ENCODE results near the gene RBM33. TPM values are rescaled to one million over a fixed set of nuclear protein-coding genes. Genes with fewer than 3 reads are reported as not detected.

Gene RBM33
- total RNA-seq, 1 donor from 2014 or later, result 25.0 TPM

DNA sequence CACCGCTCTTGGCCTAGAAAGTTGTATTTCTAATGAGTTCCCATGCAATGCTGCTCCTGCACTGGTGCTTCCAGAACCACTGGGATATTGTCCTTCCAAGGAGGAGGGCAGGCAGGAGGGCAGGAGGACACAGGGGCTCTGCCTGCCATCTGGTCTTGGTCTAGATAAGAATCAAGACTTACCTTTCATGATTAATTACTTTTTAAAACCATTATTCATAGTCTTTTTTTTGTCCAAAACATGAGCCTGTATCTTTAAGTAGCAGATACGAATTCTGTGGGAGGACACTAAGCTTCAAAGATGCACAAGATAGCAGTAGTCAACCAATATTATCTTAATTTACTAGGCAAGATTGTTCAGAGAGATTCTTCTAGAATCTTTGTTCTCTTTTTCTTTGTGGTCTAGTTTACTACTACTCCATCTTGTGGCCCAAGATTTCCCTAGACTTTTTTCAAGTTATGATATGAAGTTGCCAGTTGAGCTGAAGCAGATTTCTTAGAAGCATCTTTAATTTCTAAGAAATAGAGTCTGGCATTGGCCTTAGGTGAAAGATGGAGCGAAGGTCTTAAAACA, 57.6 kb downstream of the RBM33 start:
- DNase-seq (ENCODE audit: low read depth), result no peak
- Histone ChIP-seq H3K4me3 (ENCODE audit: low read depth, low read length) (no peak overlapping the region), H3K36me3 (ENCODE audit: control insufficient read depth, insufficient read depth, low read length) (no peaks in the 10 kb centered on the region), H3K27me3 (ENCODE audit: control insufficient read depth, insufficient read depth, low read length) (no peaks in the 10 kb centered on the region)
- TF ChIP-seq, protein P1, sequence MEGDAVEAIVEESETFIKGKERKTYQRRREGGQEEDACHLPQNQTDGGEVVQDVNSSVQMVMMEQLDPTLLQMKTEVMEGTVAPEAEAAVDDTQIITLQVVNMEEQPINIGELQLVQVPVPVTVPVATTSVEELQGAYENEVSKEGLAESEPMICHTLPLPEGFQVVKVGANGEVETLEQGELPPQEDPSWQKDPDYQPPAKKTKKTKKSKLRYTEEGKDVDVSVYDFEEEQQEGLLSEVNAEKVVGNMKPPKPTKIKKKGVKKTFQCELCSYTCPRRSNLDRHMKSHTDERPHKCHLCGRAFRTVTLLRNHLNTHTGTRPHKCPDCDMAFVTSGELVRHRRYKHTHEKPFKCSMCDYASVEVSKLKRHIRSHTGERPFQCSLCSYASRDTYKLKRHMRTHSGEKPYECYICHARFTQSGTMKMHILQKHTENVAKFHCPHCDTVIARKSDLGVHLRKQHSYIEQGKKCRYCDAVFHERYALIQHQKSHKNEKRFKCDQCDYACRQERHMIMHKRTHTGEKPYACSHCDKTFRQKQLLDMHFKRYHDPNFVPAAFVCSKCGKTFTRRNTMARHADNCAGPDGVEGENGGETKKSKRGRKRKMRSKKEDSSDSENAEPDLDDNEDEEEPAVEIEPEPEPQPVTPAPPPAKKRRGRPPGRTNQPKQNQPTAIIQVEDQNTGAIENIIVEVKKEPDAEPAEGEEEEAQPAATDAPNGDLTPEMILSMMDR (IDR thresholded peaks at IDR 0.05; ENCODE audit: insufficient read depth, low read length, poor library complexity, severe bottlenecking), result no peak

DNA sequence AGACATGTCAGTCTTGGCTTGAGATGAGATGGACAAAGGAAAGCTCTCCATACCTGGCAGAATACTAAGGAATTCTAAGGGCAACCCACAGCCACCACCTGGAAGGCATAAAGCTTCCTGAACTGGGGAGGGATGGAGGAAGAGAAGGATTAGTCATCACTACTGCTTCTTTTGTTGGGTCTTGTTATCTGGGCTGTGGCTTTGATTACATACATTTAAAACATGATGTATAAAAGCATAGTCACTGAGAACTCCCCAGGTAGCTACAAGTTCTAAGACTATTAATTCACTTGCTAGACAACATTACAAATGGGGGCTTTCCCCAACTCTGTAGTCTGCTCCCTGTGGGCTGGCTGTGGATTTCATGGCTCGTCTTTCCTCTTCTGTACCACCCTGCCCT, 58.2 kb downstream of the RBM33 start:
- no peaks in the 10 kb centered on the region for H3K27me3 ChIP-seq (ENCODE audit: control insufficient read depth, insufficient read depth, low read length)
- no peaks in the 10 kb centered on the region for H3K36me3 ChIP-seq (ENCODE audit: control insufficient read depth, insufficient read depth, low read length)
- H3K4me3 ChIP-seq (ENCODE audit: low read depth, low read length), result no peak overlapping the region
- TF ChIP-seq, protein P1 (IDR thresholded peaks at IDR 0.05; ENCODE audit: insufficient read depth, low read length, poor library complexity, severe bottlenecking), result no peak
- peak; percentile 9 for DNase-seq (ENCODE audit: low read depth)

DNA sequence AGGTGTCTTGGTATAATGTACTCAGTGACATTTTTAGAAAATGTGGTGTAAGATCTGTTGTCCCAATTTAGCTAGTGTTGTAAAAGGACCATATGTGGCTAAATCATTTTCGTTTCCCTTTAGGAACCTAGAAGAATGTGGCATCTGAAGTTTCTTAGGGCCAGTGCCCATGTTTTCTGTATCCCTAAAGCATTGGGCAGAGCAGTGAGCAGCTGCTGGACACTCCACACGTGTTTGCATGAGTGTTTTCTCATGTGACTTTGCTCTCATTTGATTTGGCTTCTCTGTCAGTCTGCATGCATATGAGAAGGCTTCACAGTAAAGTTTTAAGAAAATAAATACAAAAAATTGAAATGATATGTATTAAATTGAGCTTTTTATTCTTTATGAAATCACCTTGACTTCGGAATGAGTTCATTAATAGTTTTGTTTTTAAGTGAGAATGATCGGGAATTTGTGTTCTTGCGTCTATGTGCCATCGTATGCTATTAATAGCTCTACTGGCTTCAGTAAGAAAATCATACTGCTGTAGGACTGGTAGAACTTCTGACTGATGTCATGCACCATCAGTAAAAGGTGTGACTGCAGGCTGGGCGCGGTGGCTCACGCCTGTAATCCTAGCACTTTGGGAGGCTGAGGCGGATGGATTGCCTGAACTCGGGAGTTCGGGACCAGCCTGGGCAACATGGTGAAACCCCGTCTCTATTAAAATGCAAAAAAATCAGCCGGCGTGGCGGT, 61.3 kb downstream of the RBM33 start:
- H3K27me3 ChIP-seq (ENCODE audit: control insufficient read depth, insufficient read depth, low read length), result no peaks in the 10 kb centered on the region
- no peaks in the 10 kb centered on the region for H3K36me3 ChIP-seq (ENCODE audit: control insufficient read depth, insufficient read depth, low read length)
- TF ChIP-seq, protein P1 (IDR thresholded peaks at IDR 0.05; ENCODE audit: insufficient read depth, low read length, poor library complexity, severe bottlenecking), result no peak
- H3K4me3 ChIP-seq (ENCODE audit: low read depth, low read length), result no peak overlapping the region
- DNase-seq (ENCODE audit: low read depth), result no peak

DNA sequence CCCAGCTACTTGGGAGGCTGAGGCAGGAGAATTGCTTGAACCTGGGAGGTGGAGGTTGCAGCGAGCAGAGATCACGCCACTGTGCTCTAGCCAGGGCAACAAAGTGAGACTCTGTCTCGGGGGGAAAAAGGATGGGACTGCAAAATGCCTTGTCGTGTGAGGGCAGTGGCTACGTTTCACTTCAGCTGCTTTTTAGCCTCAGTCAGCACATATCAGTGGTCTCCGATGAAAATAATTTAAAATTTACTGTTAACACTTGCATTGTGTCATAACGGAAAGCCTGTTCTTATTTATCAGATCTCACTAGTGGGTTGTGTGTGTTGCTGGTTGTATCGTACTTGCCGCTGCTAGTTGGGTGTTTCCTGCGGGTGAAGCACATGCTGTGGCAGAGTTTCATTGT, 61.9 kb downstream of the RBM33 start:
- H3K4me3 ChIP-seq (ENCODE audit: low read depth, low read length), result no peak overlapping the region
- H3K36me3 ChIP-seq (ENCODE audit: control insufficient read depth, insufficient read depth, low read length), result no peaks in the 10 kb centered on the region
- no peaks in the 10 kb centered on the region for H3K27me3 ChIP-seq (ENCODE audit: control insufficient read depth, insufficient read depth, low read length)
- DNase-seq (ENCODE audit: low read depth), result no peak
- TF ChIP-seq, protein P1 (IDR thresholded peaks at IDR 0.05; ENCODE audit: insufficient read depth, low read length, poor library complexity, severe bottlenecking), result no peak

DNA sequence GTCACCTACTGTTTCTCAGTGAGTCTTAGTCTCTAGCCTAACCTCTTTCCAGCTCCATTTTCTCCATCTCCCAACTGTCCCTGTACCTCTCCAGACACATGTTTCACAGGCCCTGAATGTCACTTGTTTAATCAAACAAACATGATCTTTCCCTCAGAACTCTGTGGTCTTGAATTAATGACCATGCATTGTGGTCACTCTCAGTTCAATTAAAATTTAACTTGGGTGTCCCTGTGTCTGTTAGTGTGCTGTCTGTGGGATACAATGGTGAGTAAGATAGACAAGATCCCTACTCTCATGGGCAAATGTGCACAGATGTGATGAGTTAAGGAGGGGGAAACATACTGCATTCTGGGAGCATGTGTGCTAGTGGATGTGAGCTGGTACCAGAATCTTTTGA, 65.0 kb downstream of the RBM33 start:
- Histone ChIP-seq H3K4me3 (ENCODE audit: low read depth, low read length) (no peak overlapping the region), H3K36me3 (ENCODE audit: control insufficient read depth, insufficient read depth, low read length) (no peaks in the 10 kb centered on the region), H3K27me3 (ENCODE audit: control insufficient read depth, insufficient read depth, low read length) (no peaks in the 10 kb centered on the region)
- TF ChIP-seq, protein P1 (IDR thresholded peaks at IDR 0.05; ENCODE audit: insufficient read depth, low read length, poor library complexity, severe bottlenecking), result no peak
- DNase-seq (ENCODE audit: low read depth), result peak; percentile 45

Data from kidney epithelial cell (primary cell).